GM06990 (cell line): ENCODE results near the gene HIVEP3.

Source experiments
- DNase-seq: peaks from one replicate; pipeline ENCODE4 v3.0.0-alpha.2; 2011; ENCODE audit not compliant: insufficient read length; ENCODE audit errors: extremely low read depth
- H3K27me3 ChIP-seq: replicated peaks from 2 replicates; pipeline ENCODE4 v1.6.0; 2011; ENCODE audit warnings: low read length; ENCODE audit not compliant: control insufficient read depth, insufficient read depth
- H3K36me3 ChIP-seq: 2 replicates; pipeline ENCODE4 v1.5.1; 2011; ENCODE audit warnings: low read length; ENCODE audit not compliant: control insufficient read depth, insufficient read depth
- H3K4me3 ChIP-seq: replicated peaks from 2 replicates; pipeline ENCODE4 v1.5.1; 2011; ENCODE audit warnings: low read depth, mild to moderate bottlenecking, control low read depth, low read length
- CTCF ChIP-seq: IDR thresholded peaks from 2 replicates; pipeline ENCODE4 v1.5.1; 2011; ENCODE audit warnings: low read length, control low read depth, mild to moderate bottlenecking, inconsistent platforms; ENCODE audit not compliant: insufficient read depth, poor library complexity, severe bottlenecking

The HIVEP3 gene

GRCh38 chr1:41467673-41468072, 451.0 kb downstream of the HIVEP3 start:
- no peak for DNase-seq
- Histone ChIP-seq H3K4me3 (no peak overlapping the region), H3K36me3 (no peaks in the 10 kb centered on the region), H3K27me3 (no peaks in the 10 kb centered on the region; the same call in none of the 2 replicates)
- TF ChIP-seq CTCF, result no peak

- DNase-seq, result no peak
- Histone ChIP-seq H3K4me3 (no peak overlapping the region), H3K36me3 (no peaks in the 10 kb centered on the region), H3K27me3 (no peaks in the 10 kb centered on the region; the same call in none of the 2 replicates)
- TF ChIP-seq CTCF, result no peak
Observed at GRCh38 chr1:41466146-41466545, 452.6 kb downstream of the HIVEP3 start.

GRCh38 chr1:41465741-41466140, 453.0 kb downstream of the HIVEP3 start:
- Histone ChIP-seq H3K4me3 (no peak overlapping the region), H3K27me3 (no peaks in the 10 kb centered on the region; the same call in none of the 2 replicates), H3K36me3 (no peaks in the 10 kb centered on the region)
- no peak for TF ChIP-seq CTCF
- DNase-seq, result no peak

GRCh38 chr1:41464885-41465284, 453.8 kb downstream of the HIVEP3 start:
- no peak for TF ChIP-seq CTCF
- Histone ChIP-seq H3K4me3 (no peak overlapping the region), H3K36me3 (no peaks in the 10 kb centered on the region), H3K27me3 (no peaks in the 10 kb centered on the region; the same call in none of the 2 replicates)
- no peak for DNase-seq

- TF ChIP-seq CTCF, result no peak
- Histone ChIP-seq H3K4me3 (no peak overlapping the region), H3K27me3 (peaks cover 2% of the 10 kb centered on the region), H3K36me3 (no peaks in the 10 kb centered on the region)
- no peak for DNase-seq
Observed at GRCh38 chr1:41463516-41463915, 455.2 kb downstream of the HIVEP3 start.

GRCh38 chr1:41462680-41463004, 456.1 kb downstream of the HIVEP3 start:
- TF ChIP-seq CTCF, result no peak
- peaks cover 2% of the 10 kb centered on the region for H3K27me3 ChIP-seq
- no peaks in the 10 kb centered on the region for H3K36me3 ChIP-seq
- H3K4me3 ChIP-seq, result no peak overlapping the region
- no peak for DNase-seq
